Cardiac fibroblast (primary cell): ENCODE data around the gene CFAP46.

Source experiments
- DNase-seq, 2 donors: peaks; one replicate each; pipeline versions ENCODE4 v3.0.0 to v3.0.0-alpha.2; 2010; ENCODE audit warnings: low read depth in 2 of 2
- H3K4me3 ChIP-seq, 2 donors: replicated peaks in 1 of 2; 1 replicate in 1 of 2; 2 replicates in 1 of 2; pipeline ENCODE4 v1.5.1; 2011; ENCODE audit warnings: low read depth in 2 of 2, low read length in 2 of 2, mild to moderate bottlenecking in 2 of 2, moderate library complexity in 1 of 2
- TF ChIP-seq, protein P1 (sequence below): IDR thresholded peaks from one replicate; pipeline ENCODE4 v1.5.1; 2011; ENCODE audit warnings: low read depth, mild to moderate bottlenecking, low read length, inconsistent platforms

Gene CFAP46

GRCh38 chr10:132862485-132863420 lies 79.6 kb downstream of the CFAP46 start:
- TF ChIP-seq, protein P1, sequence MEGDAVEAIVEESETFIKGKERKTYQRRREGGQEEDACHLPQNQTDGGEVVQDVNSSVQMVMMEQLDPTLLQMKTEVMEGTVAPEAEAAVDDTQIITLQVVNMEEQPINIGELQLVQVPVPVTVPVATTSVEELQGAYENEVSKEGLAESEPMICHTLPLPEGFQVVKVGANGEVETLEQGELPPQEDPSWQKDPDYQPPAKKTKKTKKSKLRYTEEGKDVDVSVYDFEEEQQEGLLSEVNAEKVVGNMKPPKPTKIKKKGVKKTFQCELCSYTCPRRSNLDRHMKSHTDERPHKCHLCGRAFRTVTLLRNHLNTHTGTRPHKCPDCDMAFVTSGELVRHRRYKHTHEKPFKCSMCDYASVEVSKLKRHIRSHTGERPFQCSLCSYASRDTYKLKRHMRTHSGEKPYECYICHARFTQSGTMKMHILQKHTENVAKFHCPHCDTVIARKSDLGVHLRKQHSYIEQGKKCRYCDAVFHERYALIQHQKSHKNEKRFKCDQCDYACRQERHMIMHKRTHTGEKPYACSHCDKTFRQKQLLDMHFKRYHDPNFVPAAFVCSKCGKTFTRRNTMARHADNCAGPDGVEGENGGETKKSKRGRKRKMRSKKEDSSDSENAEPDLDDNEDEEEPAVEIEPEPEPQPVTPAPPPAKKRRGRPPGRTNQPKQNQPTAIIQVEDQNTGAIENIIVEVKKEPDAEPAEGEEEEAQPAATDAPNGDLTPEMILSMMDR: no peak
- no peak overlapping the region for H3K4me3 ChIP-seq
- no peak for DNase-seq

- TF ChIP-seq, protein P1: no peak
- no peak for DNase-seq
- H3K4me3 ChIP-seq: no peak overlapping the region
Observed at GRCh38 chr10:132861884-132862461, 80.4 kb downstream of the CFAP46 start.

DNA sequence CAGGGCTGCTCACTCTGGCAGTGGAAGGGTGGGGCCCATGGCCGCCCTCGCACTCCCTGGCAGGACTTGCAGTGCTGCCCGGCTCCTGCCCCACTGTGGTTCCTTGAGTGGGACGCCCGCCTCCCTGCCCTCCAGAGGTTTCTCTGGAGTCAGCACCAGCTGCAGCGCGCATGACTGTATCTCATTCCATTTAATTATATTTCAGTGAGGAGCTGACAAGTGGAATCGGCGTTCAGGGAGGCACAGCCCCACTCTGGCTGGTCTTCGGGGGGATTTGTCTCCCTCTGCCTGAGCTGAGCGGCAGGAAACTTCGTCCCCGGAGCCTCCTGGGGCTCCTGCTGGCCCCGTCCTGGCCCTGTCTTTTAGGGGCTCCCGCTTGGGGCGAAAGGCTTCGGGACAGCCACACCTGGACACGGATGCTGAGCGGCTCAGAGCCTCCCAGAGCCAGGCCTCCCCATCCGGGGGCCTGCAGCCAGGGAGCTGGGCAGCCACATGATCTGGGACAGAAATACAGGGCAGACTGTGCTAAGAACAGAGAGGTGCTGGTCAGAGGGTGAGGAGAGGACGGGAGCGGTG lies 81.2 kb downstream of the CFAP46 start:
- TF ChIP-seq, protein P1: no peak
- H3K4me3 ChIP-seq: no peak overlapping the region
- no peak for DNase-seq

GRCh38 chr10:132860532-132860931 lies 81.8 kb downstream of the CFAP46 start:
- TF ChIP-seq, protein P1: no peak
- no peak for DNase-seq
- H3K4me3 ChIP-seq: no peak overlapping the region

DNA sequence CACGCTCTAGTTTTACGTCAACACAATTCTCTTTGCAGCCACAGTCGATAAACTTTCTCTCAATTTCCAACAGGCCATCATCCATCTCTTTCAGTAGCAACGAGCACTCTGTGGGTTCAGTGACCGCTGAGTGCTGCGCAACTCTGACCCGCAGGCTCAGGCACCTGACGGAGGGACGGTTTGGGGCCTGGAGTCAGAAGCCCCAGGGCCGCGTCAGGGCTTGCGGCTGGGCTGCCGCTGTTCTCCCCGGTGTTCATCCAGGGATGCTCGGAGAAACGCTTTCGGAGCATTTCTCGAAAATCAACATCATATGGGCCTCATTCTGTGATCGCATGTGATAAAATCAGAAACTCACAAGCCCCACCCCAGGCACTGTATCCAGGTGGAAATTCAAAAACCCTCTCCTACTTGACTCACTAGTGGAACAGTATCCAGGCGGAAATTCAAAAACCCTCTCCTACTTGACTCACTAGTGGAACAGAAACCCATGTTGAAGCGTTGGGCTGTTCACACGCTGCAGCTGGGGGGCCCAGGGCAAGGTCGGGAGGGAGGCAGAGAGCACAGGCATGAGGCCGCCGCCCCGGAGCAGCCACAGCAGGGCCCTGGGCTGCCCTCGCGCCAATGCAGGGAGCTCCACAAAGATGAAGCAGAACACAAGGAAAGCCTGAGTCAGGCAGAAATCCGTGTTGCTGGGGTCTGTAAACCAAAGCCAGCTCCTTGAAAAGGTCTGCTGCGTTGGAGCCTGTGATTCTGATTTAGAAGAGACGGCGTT lies 83.1 kb downstream of the CFAP46 start:
- TF ChIP-seq, protein P1: no peak
- H3K4me3 ChIP-seq: no peak overlapping the region
- DNase-seq: no peak
